HG02642 (cell line): ENCODE measurements around the gene AHI1.
A peak's percentile ranks its signal among the peaks of the same experiment; 100 is the strongest.

Source experiments
- ATAC-seq: cut with Tn5 transposase; IDR thresholded peaks from one replicate; pipeline ENCODE4 v1.9.1; 2021; ENCODE audit warnings: mild to moderate bottlenecking; ENCODE audit not compliant: unreplicated experiment, poor library complexity

Gene AHI1

GRCh38 chr6:135274561-135275293 lies 222.8 kb downstream of the AHI1 start:
- peak; percentile 85 for ATAC-seq

GRCh38 chr6:135271626-135272025 lies 225.9 kb downstream of the AHI1 start:
- no peak for ATAC-seq

- ATAC-seq = no peak
These were observed 226.6 kb downstream of the AHI1 start for GRCh38 chr6:135270676-135271536.

- ATAC-seq = no peak
These were observed 228.1 kb downstream of the AHI1 start for GRCh38 chr6:135269481-135269891.

- ATAC-seq = no peak
These were observed 228.8 kb downstream of the AHI1 start for GRCh38 chr6:135268740-135269139.

- ATAC-seq = no peak
These were observed 229.3 kb downstream of the AHI1 start for GRCh38 chr6:135268263-135268662.

GRCh38 chr6:135267085-135267484 lies 230.5 kb downstream of the AHI1 start:
- no peak for ATAC-seq

- ATAC-seq = no peak
These were observed 230.9 kb downstream of the AHI1 start for GRCh38 chr6:135266675-135267074.

GRCh38 chr6:135265278-135265677 lies 232.3 kb downstream of the AHI1 start:
- no peak for ATAC-seq

GRCh38 chr6:135261872-135262725 lies 235.4 kb downstream of the AHI1 start:
- no peak for ATAC-seq

GRCh38 chr6:135260612-135261011 lies 236.9 kb downstream of the AHI1 start:
- no peak for ATAC-seq

- no peak for ATAC-seq
These were observed 238.6 kb downstream of the AHI1 start for GRCh38 chr6:135258970-135259369.

GRCh38 chr6:135257631-135258405 lies 239.7 kb downstream of the AHI1 start:
- no peak for ATAC-seq

GRCh38 chr6:135256866-135257265 lies 240.7 kb downstream of the AHI1 start:
- no peak for ATAC-seq

- ATAC-seq = no peak
These were observed 243.1 kb downstream of the AHI1 start for GRCh38 chr6:135254471-135254870.

- ATAC-seq = no peak
These were observed 245.8 kb downstream of the AHI1 start for GRCh38 chr6:135251498-135252441.

GRCh38 chr6:135250751-135251497 lies 246.6 kb downstream of the AHI1 start:
- no peak for ATAC-seq

GRCh38 chr6:135250234-135250633 lies 247.3 kb downstream of the AHI1 start:
- ATAC-seq = no peak
